GM18867 (cell line): ENCODE data around the gene SIAH1.
"Not testable (repeated sequence)": the region's sequence is repeated elsewhere in the genome, so short reads cannot be mapped to it uniquely, and the experiment has no call there.

Source experiments
- ATAC-seq: cut with Tn5 transposase; IDR thresholded peaks from one replicate; pipeline ENCODE4 v1.9.1; 2021; ENCODE audit warnings: mild to moderate bottlenecking, moderate library complexity; ENCODE audit not compliant: unreplicated experiment

The SIAH1 gene

GRCh38 chr16:48335961-48336360 is 49.3 kb downstream of the SIAH1 start:
- no peak for ATAC-seq

- no peak for ATAC-seq
These were observed 50.9 kb downstream of the SIAH1 start for GRCh38 chr16:48334325-48334724.

- no peak for ATAC-seq
These were observed 52.2 kb downstream of the SIAH1 start for GRCh38 chr16:48332978-48333377.

- no peak for ATAC-seq
These were observed 54.4 kb downstream of the SIAH1 start for GRCh38 chr16:48330841-48331192.

- ATAC-seq: no peak
These were observed 54.9 kb downstream of the SIAH1 start for GRCh38 chr16:48330189-48330840.

GRCh38 chr16:48329138-48329537 is 56.1 kb downstream of the SIAH1 start:
- ATAC-seq: no peak

- no peak for ATAC-seq
These were observed 58.3 kb downstream of the SIAH1 start for GRCh38 chr16:48326915-48327314.

GRCh38 chr16:48323783-48324775 is 61.1 kb downstream of the SIAH1 start:
- no peak for ATAC-seq

- no peak for ATAC-seq
These were observed 63.7 kb downstream of the SIAH1 start for GRCh38 chr16:48321317-48322036.

- no peak for ATAC-seq
These were observed 66.6 kb downstream of the SIAH1 start for GRCh38 chr16:48318630-48319029.

- no peak for ATAC-seq
These were observed 67.4 kb downstream of the SIAH1 start for GRCh38 chr16:48317614-48318315.

- ATAC-seq: no peak
These were observed 68.2 kb downstream of the SIAH1 start for GRCh38 chr16:48317026-48317425.

GRCh38 chr16:48313905-48314304 is 71.3 kb downstream of the SIAH1 start:
- ATAC-seq: not testable (repeated sequence)

- no peak for ATAC-seq
These were observed 74.1 kb downstream of the SIAH1 start for GRCh38 chr16:48310908-48311641.
